GM23338 (cell line): Measurements from ENCODE around the gene CBX2. TPM values are rescaled to one million over a fixed set of nuclear protein-coding genes. Genes with fewer than 3 reads are reported as not detected.

Experiments
- ATAC-seq: fragments of 200-7000 bp; cut with Tn5 transposase; 3 replicates; pipeline ENCODE4 v1.9.1; 2020
- DNase-seq: peaks from one replicate; pipeline ENCODE4 v3.0.0-alpha.2; 2015; ENCODE audit warnings: low spot score
- H2AFZ ChIP-seq: fragments of 200-600 bp; sonication (generic); 2 replicates; pipeline ENCODE4 v1.8.0; 2016; ENCODE audit warnings: antibody characterized with exemption, mild to moderate bottlenecking, moderate library complexity
- H3F3A ChIP-seq: fragments of 200-600 bp; sonication (generic); replicated peaks from 2 replicates; pipeline ENCODE4 v1.8.0; 2017; ENCODE audit warnings: antibody characterized with exemption, mixed run types, low read depth
- H3K27ac ChIP-seq: fragments of 200-600 bp; sonication (generic); 2 replicates; pipeline ENCODE4 v1.6.1; 2016; ENCODE audit warnings: low read depth
- H3K27me3 ChIP-seq: fragments of 200-600 bp; sonication (generic); 2 replicates; pipeline ENCODE4 v1.8.0; 2016; ENCODE audit warnings: mild to moderate bottlenecking, mixed run types, moderate library complexity; ENCODE audit not compliant: insufficient read depth
- H3K36me3 ChIP-seq: fragments of 200-600 bp; sonication (generic); 2 replicates; pipeline ENCODE4 v1.8.0; 2016; ENCODE audit warnings: mild to moderate bottlenecking; ENCODE audit not compliant: insufficient read depth
- H3K4me1 ChIP-seq: fragments of 200-600 bp; sonication (generic); 2 replicates; pipeline ENCODE4 v1.8.0; 2016; ENCODE audit warnings: mild to moderate bottlenecking, moderate library complexity; ENCODE audit not compliant: insufficient read depth
- H3K4me2 ChIP-seq: fragments of 200-600 bp; sonication (generic); 2 replicates; pipeline ENCODE4 v1.7.1; 2017; ENCODE audit warnings: mixed run types
- H3K4me3 ChIP-seq: fragments of 200-600 bp; sonication (generic); 2 replicates; pipeline ENCODE4 v1.6.1; 2016; ENCODE audit warnings: mixed run types
- H3K79me2 ChIP-seq: fragments of 200-600 bp; sonication (generic); replicated peaks from 2 replicates; pipeline ENCODE4 v1.8.0; 2017; ENCODE audit warnings: mild to moderate bottlenecking; ENCODE audit not compliant: insufficient read depth
- H3K9me2 ChIP-seq: fragments of 200-600 bp; sonication (generic); 2 replicates; pipeline ENCODE4 v1.8.0; 2017; ENCODE audit not compliant: insufficient read depth
- H4K20me1 ChIP-seq: fragments of 200-600 bp; sonication (generic); replicated peaks from 2 replicates; pipeline ENCODE4 v1.8.0; 2017; ENCODE audit warnings: mild to moderate bottlenecking; ENCODE audit not compliant: insufficient read depth
- H3K27ac Mint-ChIP-seq: 2 replicates; pipeline ENCODE4 v1.8.0; 2020; ENCODE audit warnings: inconsistent platforms, mild to moderate bottlenecking, moderate library complexity, mixed read lengths
- H3K27me3 Mint-ChIP-seq: 3 replicates; pipeline ENCODE4 v1.8.0; 2022; ENCODE audit warnings: low read depth, mild to moderate bottlenecking, moderate library complexity, mixed read lengths, inconsistent platforms; ENCODE audit not compliant: insufficient read depth, poor library complexity
- H3K36me3 Mint-ChIP-seq: 3 replicates; pipeline ENCODE4 v1.8.0; 2021; ENCODE audit warnings: low read depth, mild to moderate bottlenecking, inconsistent platforms, moderate library complexity, mixed read lengths
- H3K4me1 Mint-ChIP-seq: 3 replicates; pipeline ENCODE4 v1.8.0; 2020; ENCODE audit warnings: mild to moderate bottlenecking, inconsistent platforms, mixed read lengths
- H3K4me3 Mint-ChIP-seq: 3 replicates; pipeline ENCODE4 v1.8.0; 2021; ENCODE audit warnings: moderate library complexity, mild to moderate bottlenecking, inconsistent platforms, mixed read lengths
- H3K9me3 Mint-ChIP-seq: 3 replicates; pipeline ENCODE4 v1.8.0; 2020; ENCODE audit warnings: moderate library complexity, mild to moderate bottlenecking, inconsistent platforms, mixed read lengths
- CREB1 ChIP-seq: fragments of 250-450 bp; sonication (Bioruptor Pico); IDR thresholded peaks from 2 replicates; pipeline ENCODE4 v1.5.0; 2020; ENCODE audit warnings: low read depth, mild to moderate bottlenecking, moderate library complexity
- EZH2 ChIP-seq: fragments of 200-600 bp; sonication (generic); IDR thresholded peaks from one replicate; pipeline ENCODE4 v1.8.0; 2017; ENCODE audit warnings: antibody characterized with exemption, mild to moderate bottlenecking, low read depth; ENCODE audit not compliant: unreplicated experiment
- EZH2phosphoT487 ChIP-seq: fragments of 200-600 bp; sonication (generic); IDR thresholded peaks from one replicate; pipeline ENCODE4 v1.8.1; 2018; ENCODE audit warnings: antibody characterized with exemption; ENCODE audit not compliant: unreplicated experiment
- JUNB ChIP-seq: IDR thresholded peaks from one replicate; pipeline ENCODE4 v1.6.1; 2016; ENCODE audit warnings: antibody characterized with exemption; ENCODE audit not compliant: unreplicated experiment
- NANOG ChIP-seq: IDR thresholded peaks from 2 replicates; pipeline ENCODE4 v1.6.1; 2016; ENCODE audit warnings: antibody characterized with exemption, borderline replicate concordance
- POLR2AphosphoS5 ChIP-seq: IDR thresholded peaks from 2 replicates; pipeline ENCODE4 v1.6.1; 2016; ENCODE audit warnings: antibody characterized with exemption, low read depth
- STAT1 ChIP-seq: IDR thresholded peaks from one replicate; pipeline ENCODE4 v1.6.1; 2016; ENCODE audit warnings: antibody characterized with exemption; ENCODE audit not compliant: unreplicated experiment
- ZNF114 ChIP-seq: fragments of 250-450 bp; sonication (Bioruptor Pico); IDR thresholded peaks from 2 replicates; pipeline ENCODE4 v1.5.0; 2020; ENCODE audit warnings: mild to moderate bottlenecking, moderate library complexity
- ZNF331 ChIP-seq: fragments of 250-450 bp; sonication (Bioruptor Pico); IDR thresholded peaks from 2 replicates; pipeline ENCODE4 v1.5.0; 2020; ENCODE audit warnings: low read depth, mild to moderate bottlenecking, moderate library complexity
- polyA plus RNA-seq: library from polyadenylated mRNA; unstranded; fragments of >200 nt; fragmentation: Nextera tagmentation; extraction: Ambion mirVana; gene quantifications from 2 replicates; pipeline ENCODE4 v1.2.1, GENCODE V29; 2016
- total RNA-seq: library from RNA; depleted of rRNA; stranded (reverse); fragments of >200 nt; shearing (Covaris generic); gene quantifications from 2 replicates; pipeline ENCODE4 v1.2.3, GENCODE V29; 2014
- TF ChIP-seq, protein P1 (sequence below), 2 experiments: fragments of 200-600 bp in 1 of 2; sonication (generic) in 1 of 2; conservative IDR thresholded peaks; 2 replicates each; pipeline versions ENCODE4 v1.5.1 to v1.6.1; 2016 to 2017; ENCODE audit warnings: antibody characterized with exemption in 2 of 2, low read depth in 2 of 2, mild to moderate bottlenecking in 2 of 2, moderate library complexity in 1 of 2
- TF ChIP-seq, protein P2 (sequence below): IDR thresholded peaks from 2 replicates; pipeline ENCODE4 v1.6.1; 2016; ENCODE audit warnings: antibody characterized with exemption
- TF ChIP-seq, protein P3 (sequence below): IDR thresholded peaks from one replicate; pipeline ENCODE4 v1.6.1; 2018; ENCODE audit warnings: antibody characterized with exemption; ENCODE audit not compliant: unreplicated experiment
- TF ChIP-seq, protein P4 (sequence below): fragments of 250-450 bp; sonication (Bioruptor Pico); IDR thresholded peaks from 2 replicates; pipeline ENCODE4 v1.5.0; 2020; ENCODE audit warnings: mild to moderate bottlenecking, moderate library complexity

Gene CBX2
- total and polyA plus RNA-seq, 2 experiments from 2014 or later = 26.6 to 114 TPM

DNA sequence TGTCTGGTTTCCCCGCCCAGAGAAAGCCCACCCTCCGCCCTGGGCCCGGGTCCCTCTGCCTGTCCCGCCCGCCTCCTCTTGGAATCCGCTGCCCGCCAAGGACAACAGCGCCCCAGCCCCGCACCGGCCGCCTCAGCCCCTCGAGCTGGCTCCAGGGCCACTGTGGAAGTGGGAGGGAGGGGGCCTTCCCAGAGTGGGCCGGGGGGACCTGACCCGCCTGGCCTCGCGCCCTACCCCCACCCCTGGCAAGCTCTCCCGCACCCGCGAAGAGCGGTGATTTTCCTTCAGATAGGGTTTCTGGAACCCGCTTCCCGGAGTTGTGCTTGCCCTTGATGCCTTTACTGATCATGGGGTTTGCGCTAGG, 21.2 kb downstream of the CBX2 start:
- DNase-seq (no peak), ATAC-seq (no peak)
- Histone ChIP-seq H3K4me3 (0 out of 2 replicates have a peak overlapping the region, but pooled peaks have one; percentile 25), H3K9me2 (no peaks in the 10 kb centered on the region), H4K20me1 (peaks cover 9% of the 10 kb centered on the region), H3K79me2 (no peaks in the 10 kb centered on the region), H3K4me1 (peaks cover 38% of the 10 kb centered on the region), H3K27me3 (peaks cover 92% of the 10 kb centered on the region), H3K27ac (no peak overlapping the region), H3F3A (peaks cover 39% of the 10 kb centered on the region), H3K4me2 (peak overlapping the region; percentile 73; the same call in 1 of the 2 replicates), H2AFZ (no peak overlapping the region), H3K36me3 (no peaks in the 10 kb centered on the region)
- H3K4me3 Mint-ChIP-seq = peak overlapping the region; percentile 5; the same call in 1 of the 3 replicates
- H3K36me3 Mint-ChIP-seq = no peaks in the 10 kb centered on the region; the same call in 1 of the 3 replicates
- H3K9me3 Mint-ChIP-seq = peaks cover 12% of the 10 kb centered on the region; the same call in 2 of the 3 replicates
- TF ChIP-seq EZH2 = no peak
- TF ChIP-seq, protein P1, sequence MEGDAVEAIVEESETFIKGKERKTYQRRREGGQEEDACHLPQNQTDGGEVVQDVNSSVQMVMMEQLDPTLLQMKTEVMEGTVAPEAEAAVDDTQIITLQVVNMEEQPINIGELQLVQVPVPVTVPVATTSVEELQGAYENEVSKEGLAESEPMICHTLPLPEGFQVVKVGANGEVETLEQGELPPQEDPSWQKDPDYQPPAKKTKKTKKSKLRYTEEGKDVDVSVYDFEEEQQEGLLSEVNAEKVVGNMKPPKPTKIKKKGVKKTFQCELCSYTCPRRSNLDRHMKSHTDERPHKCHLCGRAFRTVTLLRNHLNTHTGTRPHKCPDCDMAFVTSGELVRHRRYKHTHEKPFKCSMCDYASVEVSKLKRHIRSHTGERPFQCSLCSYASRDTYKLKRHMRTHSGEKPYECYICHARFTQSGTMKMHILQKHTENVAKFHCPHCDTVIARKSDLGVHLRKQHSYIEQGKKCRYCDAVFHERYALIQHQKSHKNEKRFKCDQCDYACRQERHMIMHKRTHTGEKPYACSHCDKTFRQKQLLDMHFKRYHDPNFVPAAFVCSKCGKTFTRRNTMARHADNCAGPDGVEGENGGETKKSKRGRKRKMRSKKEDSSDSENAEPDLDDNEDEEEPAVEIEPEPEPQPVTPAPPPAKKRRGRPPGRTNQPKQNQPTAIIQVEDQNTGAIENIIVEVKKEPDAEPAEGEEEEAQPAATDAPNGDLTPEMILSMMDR (conservative IDR thresholded peaks at IDR 0.05; ENCODE audit: low read depth in 2 of 2) = no peak
- TF ChIP-seq ZNF331 (CRISPR knock-in tag) = no peak
- no peak for TF ChIP-seq CREB1 (CRISPR knock-in tag)
- TF ChIP-seq JUNB = no peak
- TF ChIP-seq, protein P2, sequence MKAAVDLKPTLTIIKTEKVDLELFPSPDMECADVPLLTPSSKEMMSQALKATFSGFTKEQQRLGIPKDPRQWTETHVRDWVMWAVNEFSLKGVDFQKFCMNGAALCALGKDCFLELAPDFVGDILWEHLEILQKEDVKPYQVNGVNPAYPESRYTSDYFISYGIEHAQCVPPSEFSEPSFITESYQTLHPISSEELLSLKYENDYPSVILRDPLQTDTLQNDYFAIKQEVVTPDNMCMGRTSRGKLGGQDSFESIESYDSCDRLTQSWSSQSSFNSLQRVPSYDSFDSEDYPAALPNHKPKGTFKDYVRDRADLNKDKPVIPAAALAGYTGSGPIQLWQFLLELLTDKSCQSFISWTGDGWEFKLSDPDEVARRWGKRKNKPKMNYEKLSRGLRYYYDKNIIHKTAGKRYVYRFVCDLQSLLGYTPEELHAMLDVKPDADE = no peak
- TF ChIP-seq, protein P3, sequence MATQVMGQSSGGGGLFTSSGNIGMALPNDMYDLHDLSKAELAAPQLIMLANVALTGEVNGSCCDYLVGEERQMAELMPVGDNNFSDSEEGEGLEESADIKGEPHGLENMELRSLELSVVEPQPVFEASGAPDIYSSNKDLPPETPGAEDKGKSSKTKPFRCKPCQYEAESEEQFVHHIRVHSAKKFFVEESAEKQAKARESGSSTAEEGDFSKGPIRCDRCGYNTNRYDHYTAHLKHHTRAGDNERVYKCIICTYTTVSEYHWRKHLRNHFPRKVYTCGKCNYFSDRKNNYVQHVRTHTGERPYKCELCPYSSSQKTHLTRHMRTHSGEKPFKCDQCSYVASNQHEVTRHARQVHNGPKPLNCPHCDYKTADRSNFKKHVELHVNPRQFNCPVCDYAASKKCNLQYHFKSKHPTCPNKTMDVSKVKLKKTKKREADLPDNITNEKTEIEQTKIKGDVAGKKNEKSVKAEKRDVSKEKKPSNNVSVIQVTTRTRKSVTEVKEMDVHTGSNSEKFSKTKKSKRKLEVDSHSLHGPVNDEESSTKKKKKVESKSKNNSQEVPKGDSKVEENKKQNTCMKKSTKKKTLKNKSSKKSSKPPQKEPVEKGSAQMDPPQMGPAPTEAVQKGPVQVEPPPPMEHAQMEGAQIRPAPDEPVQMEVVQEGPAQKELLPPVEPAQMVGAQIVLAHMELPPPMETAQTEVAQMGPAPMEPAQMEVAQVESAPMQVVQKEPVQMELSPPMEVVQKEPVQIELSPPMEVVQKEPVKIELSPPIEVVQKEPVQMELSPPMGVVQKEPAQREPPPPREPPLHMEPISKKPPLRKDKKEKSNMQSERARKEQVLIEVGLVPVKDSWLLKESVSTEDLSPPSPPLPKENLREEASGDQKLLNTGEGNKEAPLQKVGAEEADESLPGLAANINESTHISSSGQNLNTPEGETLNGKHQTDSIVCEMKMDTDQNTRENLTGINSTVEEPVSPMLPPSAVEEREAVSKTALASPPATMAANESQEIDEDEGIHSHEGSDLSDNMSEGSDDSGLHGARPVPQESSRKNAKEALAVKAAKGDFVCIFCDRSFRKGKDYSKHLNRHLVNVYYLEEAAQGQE = no peak
- TF ChIP-seq STAT1 = no peak
- TF ChIP-seq ZNF114 (CRISPR knock-in tag) = no peak
- TF ChIP-seq, protein P4, sequence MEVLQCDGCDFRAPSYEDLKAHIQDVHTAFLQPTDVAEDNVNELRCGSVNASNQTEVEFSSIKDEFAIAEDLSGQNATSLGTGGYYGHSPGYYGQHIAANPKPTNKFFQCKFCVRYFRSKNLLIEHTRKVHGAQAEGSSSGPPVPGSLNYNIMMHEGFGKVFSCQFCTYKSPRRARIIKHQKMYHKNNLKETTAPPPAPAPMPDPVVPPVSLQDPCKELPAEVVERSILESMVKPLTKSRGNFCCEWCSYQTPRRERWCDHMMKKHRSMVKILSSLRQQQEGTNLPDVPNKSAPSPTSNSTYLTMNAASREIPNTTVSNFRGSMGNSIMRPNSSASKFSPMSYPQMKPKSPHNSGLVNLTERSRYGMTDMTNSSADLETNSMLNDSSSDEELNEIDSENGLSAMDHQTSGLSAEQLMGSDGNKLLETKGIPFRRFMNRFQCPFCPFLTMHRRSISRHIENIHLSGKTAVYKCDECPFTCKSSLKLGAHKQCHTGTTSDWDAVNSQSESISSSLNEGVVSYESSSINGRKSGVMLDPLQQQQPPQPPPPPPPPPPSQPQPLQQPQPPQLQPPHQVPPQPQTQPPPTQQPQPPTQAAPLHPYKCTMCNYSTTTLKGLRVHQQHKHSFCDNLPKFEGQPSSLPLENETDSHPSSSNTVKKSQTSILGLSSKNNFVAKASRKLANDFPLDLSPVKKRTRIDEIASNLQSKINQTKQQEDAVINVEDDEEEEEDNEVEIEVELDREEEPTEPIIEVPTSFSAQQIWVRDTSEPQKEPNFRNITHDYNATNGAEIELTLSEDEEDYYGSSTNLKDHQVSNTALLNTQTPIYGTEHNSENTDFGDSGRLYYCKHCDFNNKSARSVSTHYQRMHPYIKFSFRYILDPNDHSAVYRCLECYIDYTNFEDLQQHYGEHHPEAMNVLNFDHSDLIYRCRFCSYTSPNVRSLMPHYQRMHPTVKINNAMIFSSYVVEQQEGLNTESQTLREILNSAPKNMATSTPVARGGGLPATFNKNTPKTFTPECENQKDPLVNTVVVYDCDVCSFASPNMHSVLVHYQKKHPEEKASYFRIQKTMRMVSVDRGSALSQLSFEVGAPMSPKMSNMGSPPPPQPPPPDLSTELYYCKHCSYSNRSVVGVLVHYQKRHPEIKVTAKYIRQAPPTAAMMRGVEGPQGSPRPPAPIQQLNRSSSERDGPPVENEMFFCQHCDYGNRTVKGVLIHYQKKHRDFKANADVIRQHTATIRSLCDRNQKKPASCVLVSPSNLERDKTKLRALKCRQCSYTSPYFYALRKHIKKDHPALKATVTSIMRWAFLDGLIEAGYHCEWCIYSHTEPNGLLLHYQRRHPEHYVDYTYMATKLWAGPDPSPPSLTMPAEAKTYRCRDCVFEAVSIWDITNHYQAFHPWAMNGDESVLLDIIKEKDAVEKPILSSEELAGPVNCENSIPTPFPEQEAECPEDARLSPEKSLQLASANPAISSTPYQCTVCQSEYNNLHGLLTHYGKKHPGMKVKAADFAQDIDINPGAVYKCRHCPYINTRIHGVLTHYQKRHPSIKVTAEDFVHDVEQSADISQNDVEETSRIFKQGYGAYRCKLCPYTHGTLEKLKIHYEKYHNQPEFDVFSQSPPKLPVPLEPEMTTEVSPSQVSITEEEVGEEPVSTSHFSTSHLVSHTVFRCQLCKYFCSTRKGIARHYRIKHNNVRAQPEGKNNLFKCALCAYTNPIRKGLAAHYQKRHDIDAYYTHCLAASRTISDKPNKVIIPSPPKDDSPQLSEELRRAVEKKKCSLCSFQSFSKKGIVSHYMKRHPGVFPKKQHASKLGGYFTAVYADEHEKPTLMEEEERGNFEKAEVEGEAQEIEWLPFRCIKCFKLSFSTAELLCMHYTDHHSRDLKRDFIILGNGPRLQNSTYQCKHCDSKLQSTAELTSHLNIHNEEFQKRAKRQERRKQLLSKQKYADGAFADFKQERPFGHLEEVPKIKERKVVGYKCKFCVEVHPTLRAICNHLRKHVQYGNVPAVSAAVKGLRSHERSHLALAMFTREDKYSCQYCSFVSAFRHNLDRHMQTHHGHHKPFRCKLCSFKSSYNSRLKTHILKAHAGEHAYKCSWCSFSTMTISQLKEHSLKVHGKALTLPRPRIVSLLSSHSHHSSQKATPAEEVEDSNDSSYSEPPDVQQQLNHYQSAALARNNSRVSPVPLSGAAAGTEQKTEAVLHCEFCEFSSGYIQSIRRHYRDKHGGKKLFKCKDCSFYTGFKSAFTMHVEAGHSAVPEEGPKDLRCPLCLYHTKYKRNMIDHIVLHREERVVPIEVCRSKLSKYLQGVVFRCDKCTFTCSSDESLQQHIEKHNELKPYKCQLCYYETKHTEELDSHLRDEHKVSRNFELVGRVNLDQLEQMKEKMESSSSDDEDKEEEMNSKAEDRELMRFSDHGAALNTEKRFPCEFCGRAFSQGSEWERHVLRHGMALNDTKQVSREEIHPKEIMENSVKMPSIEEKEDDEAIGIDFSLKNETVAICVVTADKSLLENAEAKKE (CRISPR knock-in tag) = no peak
- no peak for TF ChIP-seq POLR2AphosphoS5
- no peak for TF ChIP-seq NANOG
- TF ChIP-seq EZH2phosphoT487 = no peak
- peaks cover 95% of the 10 kb centered on the region for H3K27me3 Mint-ChIP-seq
- peaks cover 35% of the 10 kb centered on the region for H3K4me1 Mint-ChIP-seq
- no peak overlapping the region for H3K27ac Mint-ChIP-seq
